Lung (tissue), 12 donors: Measurements from ENCODE around the gene RIBC2. TPM values are rescaled to one million over a fixed set of nuclear protein-coding genes. Genes with fewer than 3 reads are reported as not detected.
"Not testable (repeated sequence)": the region's sequence is repeated elsewhere in the genome, so short reads cannot be mapped to it uniquely, and the experiment has no call there.

Experiments used
- ATAC-seq: fragments of 200-7000 bp; cut with Tn5 transposase; one replicate; pipeline ENCODE4 v1.9.1; 2020; ENCODE audit warnings: moderate number of reproducible peaks; ENCODE audit not compliant: insufficient read depth, low FRiP score
- DNase-seq, 3 donors: peaks; one replicate each; pipeline ENCODE4 v3.0.0-alpha.2; 2013 to 2017
- H3K27ac ChIP-seq, 2 donors: one replicate each; pipeline ENCODE4 v1.5.1; 2013; ENCODE audit warnings: mild to moderate bottlenecking in 2 of 2, moderate library complexity in 2 of 2, control low read depth in 1 of 2, inconsistent platforms in 1 of 2, low read depth in 1 of 2, low read length in 1 of 2
- H3K27me3 ChIP-seq, 3 donors: one replicate each; pipeline ENCODE4 v1.5.1; 2013; ENCODE audit warnings: low read length in 2 of 3; ENCODE audit not compliant: control insufficient read depth in 3 of 3, insufficient read depth in 3 of 3
- H3K36me3 ChIP-seq, 4 donors: one replicate each; pipeline ENCODE4 v1.5.1; 2013; ENCODE audit warnings: low read length in 4 of 4, mild to moderate bottlenecking in 1 of 4, moderate library complexity in 1 of 4; ENCODE audit not compliant: control insufficient read depth in 4 of 4, insufficient read depth in 4 of 4
- H3K4me1 ChIP-seq, 5 donors: one replicate each; pipeline ENCODE4 v1.5.1; 2013; ENCODE audit warnings: low read length in 5 of 5, mild to moderate bottlenecking in 2 of 5, moderate library complexity in 1 of 5; ENCODE audit not compliant: control insufficient read depth in 5 of 5, insufficient read depth in 5 of 5
- H3K4me3 ChIP-seq: one replicate; pipeline ENCODE4 v1.5.1; 2013; ENCODE audit warnings: mild to moderate bottlenecking, control low read depth, moderate library complexity
- H3K9ac ChIP-seq, 2 donors: one replicate each; pipeline ENCODE4 v1.5.1; 2013; ENCODE audit warnings: low read length in 2 of 2, control low read depth in 1 of 2; ENCODE audit not compliant: insufficient read depth in 1 of 2
- H3K9me3 ChIP-seq, 4 donors: one replicate each; pipeline ENCODE4 v1.5.1; 2013; ENCODE audit warnings: low read length in 3 of 4, mild to moderate bottlenecking in 1 of 4, moderate library complexity in 1 of 4; ENCODE audit not compliant: control insufficient read depth in 4 of 4, insufficient read depth in 3 of 4
- WGBS, 2 donors: extraction: QIAGEN DNeasy Blood & Tissue Kit; methylation state at CpG; one replicate each; pipeline ENCODE4 v1.1.7; 2013; 5-methylcytosine and 5-hydroxymethylcytosine counted together
- polyA plus RNA-seq, 2 donors: library from polyadenylated mRNA; stranded (reverse); fragments of 200-250 nt; gene quantifications; one replicate each; pipeline ENCODE4 v1.2.1, GENCODE V29; 2013
- total RNA-seq, 2 donors: library from RNA; depleted of rRNA in 1 of 2; stranded (reverse); fragments of >200 nt in 1 of 2; gene quantifications; one replicate each; pipeline ENCODE4 v1.2.1, GENCODE V29; 2014 to 2021
- TF ChIP-seq, protein P1 (sequence below): IDR thresholded peaks from 2 replicates; pipeline ENCODE4 v1.5.1; 2012; ENCODE audit warnings: mild to moderate bottlenecking; ENCODE audit errors: control extremely low read depth, extremely low read depth
- donor health status: control.
- donor health status: control.
- donor health status: Bipolar disorder and iron deficiency.
- donor health status: healthy.
- donor health status: DM: yes; HTN: yes; CAD: no.

The RIBC2 gene
- total and polyA plus RNA-seq, 4 donors = 2.8 to 8.1 (median 5.7) TPM

DNA sequence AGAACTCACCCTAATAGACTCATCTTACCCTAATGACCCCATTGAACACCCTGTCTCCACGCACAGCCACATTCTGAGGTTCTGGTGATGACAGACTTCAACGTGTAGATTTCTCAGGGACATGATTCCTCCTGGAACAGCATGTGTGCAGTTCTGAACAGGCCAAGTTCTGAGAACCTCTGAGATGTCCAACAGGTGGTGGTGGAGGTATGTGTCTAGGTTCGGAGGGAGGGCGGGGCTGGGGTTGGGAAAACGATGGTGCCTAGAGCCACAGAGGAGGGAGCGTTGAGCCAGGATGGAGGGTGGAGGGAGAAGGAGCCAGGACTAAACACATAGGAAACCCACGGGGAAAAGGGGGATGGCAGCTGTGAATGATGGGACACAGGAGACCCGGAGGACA, 45.7 kb downstream of the RIBC2 start:
- TF ChIP-seq, protein P1, sequence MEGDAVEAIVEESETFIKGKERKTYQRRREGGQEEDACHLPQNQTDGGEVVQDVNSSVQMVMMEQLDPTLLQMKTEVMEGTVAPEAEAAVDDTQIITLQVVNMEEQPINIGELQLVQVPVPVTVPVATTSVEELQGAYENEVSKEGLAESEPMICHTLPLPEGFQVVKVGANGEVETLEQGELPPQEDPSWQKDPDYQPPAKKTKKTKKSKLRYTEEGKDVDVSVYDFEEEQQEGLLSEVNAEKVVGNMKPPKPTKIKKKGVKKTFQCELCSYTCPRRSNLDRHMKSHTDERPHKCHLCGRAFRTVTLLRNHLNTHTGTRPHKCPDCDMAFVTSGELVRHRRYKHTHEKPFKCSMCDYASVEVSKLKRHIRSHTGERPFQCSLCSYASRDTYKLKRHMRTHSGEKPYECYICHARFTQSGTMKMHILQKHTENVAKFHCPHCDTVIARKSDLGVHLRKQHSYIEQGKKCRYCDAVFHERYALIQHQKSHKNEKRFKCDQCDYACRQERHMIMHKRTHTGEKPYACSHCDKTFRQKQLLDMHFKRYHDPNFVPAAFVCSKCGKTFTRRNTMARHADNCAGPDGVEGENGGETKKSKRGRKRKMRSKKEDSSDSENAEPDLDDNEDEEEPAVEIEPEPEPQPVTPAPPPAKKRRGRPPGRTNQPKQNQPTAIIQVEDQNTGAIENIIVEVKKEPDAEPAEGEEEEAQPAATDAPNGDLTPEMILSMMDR = no peak
- Histone ChIP-seq H3K36me3 (no peaks in the 10 kb centered on the region), H3K9ac (no peak overlapping the region), H3K4me3 (no peak overlapping the region), H3K4me1 (peaks cover 0 to 31% (median 7%) of the 10 kb centered on the region in 5 donors), H3K9me3 (no peaks in the 10 kb centered on the region), H3K27ac (no peak overlapping the region), H3K27me3 (no peaks in the 10 kb centered on the region)
- 89 to 91% methylated on average over 8 of the region's 8 CpGs for WGBS, 2 donors
- no peak for ATAC-seq
- DNase-seq = no peak

DNA sequence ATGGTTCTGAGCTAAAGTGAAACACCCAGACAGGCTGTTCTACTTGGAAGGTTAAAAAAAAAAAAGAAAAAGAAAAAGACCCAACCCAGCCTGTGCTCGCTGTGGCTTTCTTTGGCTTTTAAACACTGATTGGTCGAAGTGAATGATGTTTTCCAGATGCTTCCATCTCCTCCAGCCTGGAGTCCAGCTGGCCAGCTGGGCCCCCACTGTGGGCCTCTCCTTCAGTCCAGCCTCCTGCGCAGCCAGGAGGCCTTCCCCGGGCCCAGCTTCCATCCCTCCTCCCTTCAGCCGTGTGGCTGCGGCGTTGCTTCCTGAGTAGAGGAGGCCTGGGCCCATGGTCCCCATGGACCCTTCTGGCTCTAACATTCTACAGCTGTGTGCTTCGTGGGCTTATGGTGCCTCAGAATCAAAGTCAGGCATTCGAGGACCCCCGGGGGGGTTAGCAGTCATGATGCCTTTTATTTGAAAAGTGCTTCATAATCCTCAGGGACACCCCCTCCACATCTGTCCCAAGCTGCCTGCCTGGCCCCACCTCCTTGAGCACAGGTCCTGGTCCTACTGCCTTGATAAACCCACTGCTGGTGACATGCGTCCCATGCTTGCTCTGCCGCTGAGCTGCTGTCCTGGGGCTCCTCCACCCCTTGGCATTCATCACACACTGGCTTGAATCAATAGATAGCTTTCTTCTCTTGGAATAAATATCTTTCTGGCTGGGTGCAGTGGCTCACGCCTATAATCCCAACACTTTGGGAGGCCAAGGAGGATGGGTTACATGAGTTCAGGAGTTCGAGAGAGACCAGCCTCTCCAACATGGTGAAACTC, 47.0 kb downstream of the RIBC2 start:
- H3K36me3 ChIP-seq = no peaks in the 10 kb centered on the region
- H3K4me1 ChIP-seq = peaks cover 0 to 28% (median 7%) of the 10 kb centered on the region in 5 donors
- 73 to 83% methylated on average over 14 of the region's 14 CpGs for WGBS, 2 donors
- TF ChIP-seq, protein P1 = no peak
- H3K4me3 ChIP-seq = no peak overlapping the region
- ATAC-seq (no peak), DNase-seq (peak; percentile 90 to 97 (median 96))
- no peaks in the 10 kb centered on the region for H3K9me3 ChIP-seq
- H3K27ac ChIP-seq = peak overlapping the region in 1 of 2 donors; percentile 18
- no peak overlapping the region for H3K9ac ChIP-seq
- no peaks in the 10 kb centered on the region for H3K27me3 ChIP-seq

DNA sequence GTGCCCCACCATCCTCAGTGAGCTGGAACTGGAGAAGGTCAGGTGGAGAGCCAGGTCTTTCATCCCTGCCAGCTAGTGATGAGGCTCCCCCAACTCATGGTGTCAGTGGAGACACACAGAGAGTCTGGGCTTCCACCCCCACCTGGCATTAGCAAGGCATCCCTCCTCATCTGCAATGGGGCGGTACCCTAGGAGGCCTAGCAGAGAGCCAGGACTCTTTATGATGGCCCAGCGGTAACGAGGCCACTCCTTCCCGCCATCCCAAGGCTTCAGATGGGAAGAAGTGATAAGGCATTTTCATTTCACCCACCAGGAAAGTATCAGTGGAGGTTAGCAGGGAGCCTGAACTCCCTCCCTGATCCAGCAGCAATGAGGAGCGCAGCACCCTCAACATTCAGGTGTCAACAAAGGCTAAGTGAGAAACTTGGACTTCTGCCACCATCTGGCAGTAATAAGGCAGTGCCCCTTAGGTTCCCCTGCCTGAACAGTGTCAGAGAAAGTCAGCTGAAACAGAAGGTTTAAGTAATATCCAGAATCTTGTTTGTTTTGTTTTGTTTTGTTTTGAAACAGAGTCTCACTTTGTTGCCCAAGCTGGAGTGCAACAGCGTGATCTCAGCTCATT, 48.7 kb downstream of the RIBC2 start:
- Histone ChIP-seq H3K27ac (no peak overlapping the region), H3K4me3 (no peak overlapping the region), H3K36me3 (no peaks in the 10 kb centered on the region), H3K4me1 (peaks cover 0 to 28% (median 7%) of the 10 kb centered on the region in 5 donors), H3K9me3 (no peaks in the 10 kb centered on the region), H3K27me3 (no peaks in the 10 kb centered on the region), H3K9ac (no peak overlapping the region)
- 83 to 93% methylated on average over 6 of the region's 6 CpGs for WGBS, 2 donors
- peak in 1 of 3 donors; percentile 65 for DNase-seq
- TF ChIP-seq, protein P1 = no peak
- no peak for ATAC-seq

DNA sequence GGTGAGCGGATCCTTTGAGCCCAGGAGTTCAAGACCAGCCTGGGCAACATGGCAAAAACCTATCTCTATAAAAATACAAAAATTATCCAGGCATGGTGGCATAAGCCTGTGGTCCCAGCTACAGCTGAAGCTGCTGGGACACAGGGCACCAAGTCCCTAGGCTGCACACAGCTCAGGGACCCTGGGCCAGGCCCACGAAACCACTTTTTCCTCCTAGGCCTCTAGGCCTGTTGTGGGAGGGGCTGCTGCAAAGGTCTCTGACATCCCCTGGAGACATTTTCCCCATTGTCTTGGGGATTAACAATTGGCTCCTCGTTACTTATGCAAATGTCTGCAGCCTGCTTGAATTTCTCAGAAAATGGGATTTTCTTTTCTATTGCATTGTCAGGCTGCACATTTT, 50.2 kb downstream of the RIBC2 start:
- H3K36me3 ChIP-seq, H3K27me3 ChIP-seq, H3K27ac ChIP-seq, ATAC-seq, H3K9me3 ChIP-seq, H3K4me3 ChIP-seq, DNase-seq, H3K9ac ChIP-seq: not testable (repeated sequence)
- 94 to 97% methylated on average over 3 of the region's 3 CpGs for WGBS, 2 donors
- peaks cover 0 to 26% (median 7%) of the 10 kb centered on the region in 5 donors for H3K4me1 ChIP-seq
